Cortex of kidney (tissue), 1 donor: Measurements from ENCODE around the gene IQUB.
"Not testable (repeated sequence)": the region's sequence is repeated elsewhere in the genome, so short reads cannot be mapped to it uniquely, and the experiment has no call there.

Experiments
- DNase-seq: peaks from one replicate; lab custom pipeline; 2025; lab: John Stamatoyannopoulos, UW

IQUB gene

DNA sequence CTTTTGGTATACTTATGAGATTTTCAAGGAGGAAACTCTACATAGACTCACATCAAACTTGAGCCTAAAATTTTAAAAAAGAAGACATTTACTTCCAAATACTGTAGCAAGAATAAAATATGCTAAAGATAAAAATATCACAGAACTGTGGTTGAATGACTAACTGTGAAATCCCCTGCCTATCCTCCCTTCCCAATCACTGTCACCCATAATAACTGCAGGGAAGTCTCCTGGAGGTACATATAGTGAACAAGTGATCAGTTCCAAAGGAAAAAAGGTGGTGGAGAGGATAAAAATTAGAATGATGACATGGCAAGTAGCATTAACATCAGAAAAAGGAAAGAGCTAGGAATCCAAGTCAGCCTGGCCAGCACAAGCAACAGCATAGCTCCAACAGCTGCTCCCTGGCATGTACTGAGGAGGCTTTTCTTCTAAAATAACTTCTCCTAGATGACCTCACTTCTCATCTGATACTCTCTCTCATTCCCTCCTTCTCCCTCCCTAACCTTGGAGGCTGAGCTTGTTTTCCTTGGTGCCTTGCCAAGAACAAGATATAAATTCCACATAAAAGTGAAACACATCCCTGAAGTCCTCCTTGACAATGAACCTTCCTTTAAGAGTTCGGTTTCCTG is 124.0 kb downstream of the IQUB start:
- no peak for DNase-seq

DNA sequence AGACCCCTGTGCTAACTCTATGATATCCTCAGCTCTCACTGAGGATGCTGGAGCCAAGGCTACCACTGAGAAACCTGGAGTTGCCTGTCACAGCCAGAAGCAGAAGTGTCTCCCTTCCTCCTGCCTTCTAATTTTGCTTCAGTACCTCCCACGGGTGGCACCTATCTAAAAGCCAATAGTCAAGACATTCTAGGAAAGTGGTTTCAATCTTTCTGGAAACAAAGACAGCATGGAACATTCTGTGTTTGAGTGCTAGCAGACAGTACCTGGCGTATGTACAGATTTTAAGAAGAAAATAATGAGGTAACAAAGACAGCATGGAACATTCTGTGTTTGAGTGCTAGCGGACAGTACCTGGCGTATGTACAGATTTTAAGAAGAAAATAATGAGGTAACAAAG is 126.4 kb downstream of the IQUB start:
- not testable (repeated sequence) for DNase-seq
